NCI-H146 treated with DMSO at 0.1 percent for 48 hours (cell line): ENCODE measurements around the gene CLCN6.

Experiments used
- DNase-seq: peaks from one replicate; lab custom pipeline; 2025; ENCODE audit not compliant: unreplicated experiment; lab: John Stamatoyannopoulos, UW

The CLCN6 gene

GRCh38 chr1:11805422-11806306 is at the start of gene CLCN6, which contains the start of gene MTHFR:
Gene CLCN6, plus strand, starts transcription at chr1:11806191. Its CDS starts 72 bp downstream, at chr1:11806263.
Gene MTHFR, minus strand, starts transcription at chr1:11805964. Its CDS starts 2,848 bp downstream, at chr1:11803116.
- peak; percentile 89 for DNase-seq

GRCh38 chr1:11757047-11757446 is 48.9 kb upstream of the CLCN6 start:
- DNase-seq = no peak

GRCh38 chr1:11759791-11760190 is 46.2 kb upstream of the CLCN6 start:
- no peak for DNase-seq

- no peak for DNase-seq
These were observed 44.7 kb upstream of the CLCN6 start for GRCh38 chr1:11761285-11761684.

GRCh38 chr1:11761988-11762406 is 44.0 kb upstream of the CLCN6 start, which contains the start of gene C1orf167:
Gene C1orf167, plus strand, starts transcription at chr1:11762193. Its CDS starts 2,208 bp downstream, at chr1:11764401.
- DNase-seq = no peak

GRCh38 chr1:11764115-11764514 is 41.9 kb upstream of the CLCN6 start:
- DNase-seq = no peak

GRCh38 chr1:11764519-11764918 is 41.5 kb upstream of the CLCN6 start:
- DNase-seq = no peak

- DNase-seq = no peak
These were observed 40.1 kb upstream of the CLCN6 start for GRCh38 chr1:11765661-11766428.

GRCh38 chr1:11766429-11766776 is 39.6 kb upstream of the CLCN6 start:
- no peak for DNase-seq

GRCh38 chr1:11767922-11768704 is 37.9 kb upstream of the CLCN6 start:
- DNase-seq = no peak

- no peak for DNase-seq
These were observed 37.2 kb upstream of the CLCN6 start for GRCh38 chr1:11768821-11769220.

GRCh38 chr1:11769274-11769673 is 36.7 kb upstream of the CLCN6 start:
- DNase-seq = no peak

GRCh38 chr1:11770011-11770410 is 36.0 kb upstream of the CLCN6 start:
- no peak for DNase-seq

GRCh38 chr1:11771481-11772043 is 34.4 kb upstream of the CLCN6 start:
- no peak for DNase-seq

- no peak for DNase-seq
These were observed 33.5 kb upstream of the CLCN6 start for GRCh38 chr1:11772458-11772857.

GRCh38 chr1:11774753-11775152 is 31.2 kb upstream of the CLCN6 start:
- DNase-seq = no peak

- no peak for DNase-seq
These were observed 28.2 kb upstream of the CLCN6 start for GRCh38 chr1:11777658-11778322.

- DNase-seq = no peak
These were observed 27.7 kb upstream of the CLCN6 start for GRCh38 chr1:11778336-11778735.

GRCh38 chr1:11778844-11779623 is 27.0 kb upstream of the CLCN6 start:
- DNase-seq = no peak
